Measurements from ENCODE around the gene RNF157. TPM values are rescaled to one million over a fixed set of nuclear protein-coding genes. Genes with fewer than 3 reads are reported as not detected.

RNF157 gene
- total RNA-seq, 1 experiment from 2014 or later: 0.86 TPM

DNA sequence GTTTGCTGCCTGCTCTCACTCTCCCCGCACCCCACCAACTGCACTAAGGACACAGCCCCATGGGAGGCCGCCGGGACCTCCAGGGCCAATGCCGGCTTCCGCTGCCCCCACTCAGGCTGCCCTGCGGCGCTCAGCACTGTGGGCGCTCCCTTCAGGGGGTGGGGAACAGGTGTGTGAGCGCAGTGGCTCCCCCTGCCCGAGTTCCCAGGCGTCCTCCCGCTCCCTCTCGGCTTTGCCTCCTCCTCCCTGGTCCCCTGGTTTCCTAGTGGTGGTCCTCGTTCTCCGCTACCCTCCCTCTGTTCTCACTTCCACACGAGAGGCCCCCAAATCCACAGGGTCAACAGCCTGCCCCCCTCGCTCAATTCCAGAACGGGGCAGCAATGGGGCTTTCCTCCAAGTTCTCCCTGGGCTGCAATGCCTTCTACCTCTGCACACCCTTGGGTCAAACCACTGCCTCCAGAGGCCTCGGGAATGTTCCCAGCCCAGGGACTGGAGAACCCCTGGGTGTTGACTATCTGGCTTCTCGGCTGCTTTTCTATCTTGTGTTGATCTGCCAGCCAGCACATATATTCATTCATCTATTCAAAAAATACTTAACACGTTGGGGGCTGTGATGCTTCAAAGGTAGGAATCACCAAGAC lies 109.1 kb downstream of the RNF157 start (continued):
- TF ChIP-seq, protein P1, sequence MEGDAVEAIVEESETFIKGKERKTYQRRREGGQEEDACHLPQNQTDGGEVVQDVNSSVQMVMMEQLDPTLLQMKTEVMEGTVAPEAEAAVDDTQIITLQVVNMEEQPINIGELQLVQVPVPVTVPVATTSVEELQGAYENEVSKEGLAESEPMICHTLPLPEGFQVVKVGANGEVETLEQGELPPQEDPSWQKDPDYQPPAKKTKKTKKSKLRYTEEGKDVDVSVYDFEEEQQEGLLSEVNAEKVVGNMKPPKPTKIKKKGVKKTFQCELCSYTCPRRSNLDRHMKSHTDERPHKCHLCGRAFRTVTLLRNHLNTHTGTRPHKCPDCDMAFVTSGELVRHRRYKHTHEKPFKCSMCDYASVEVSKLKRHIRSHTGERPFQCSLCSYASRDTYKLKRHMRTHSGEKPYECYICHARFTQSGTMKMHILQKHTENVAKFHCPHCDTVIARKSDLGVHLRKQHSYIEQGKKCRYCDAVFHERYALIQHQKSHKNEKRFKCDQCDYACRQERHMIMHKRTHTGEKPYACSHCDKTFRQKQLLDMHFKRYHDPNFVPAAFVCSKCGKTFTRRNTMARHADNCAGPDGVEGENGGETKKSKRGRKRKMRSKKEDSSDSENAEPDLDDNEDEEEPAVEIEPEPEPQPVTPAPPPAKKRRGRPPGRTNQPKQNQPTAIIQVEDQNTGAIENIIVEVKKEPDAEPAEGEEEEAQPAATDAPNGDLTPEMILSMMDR (IDR thresholded peaks at IDR 0.05 in 2 of 3, conservative IDR thresholded peaks at IDR 0.05 in 1 of 3; ENCODE audit: borderline replicate concordance in 1 of 3, insufficient read depth in 1 of 3, low read depth in 2 of 3, low read length in 2 of 3): no peak
- TF ChIP-seq, protein P2, sequence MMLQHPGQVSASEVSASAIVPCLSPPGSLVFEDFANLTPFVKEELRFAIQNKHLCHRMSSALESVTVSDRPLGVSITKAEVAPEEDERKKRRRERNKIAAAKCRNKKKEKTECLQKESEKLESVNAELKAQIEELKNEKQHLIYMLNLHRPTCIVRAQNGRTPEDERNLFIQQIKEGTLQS (IDR thresholded peaks at IDR 0.05): no peak
- TF ChIP-seq ZFX (IDR thresholded peaks at IDR 0.05) (no peak), CEBPB (IDR thresholded peaks at IDR 0.05; ENCODE audit: low read depth) (no peak), SRF (IDR thresholded peaks at IDR 0.05; ENCODE audit: low read depth) (no peak), YY1 (IDR thresholded peaks at IDR 0.05; ENCODE audit: extremely low read depth, insufficient replicate concordance, low read depth, low read length) (no peak), FOSL1 (IDR thresholded peaks at IDR 0.05; ENCODE audit: low read depth) (no peak), POLR2AphosphoS5 (IDR thresholded peaks at IDR 0.05; ENCODE audit: low read depth, low read length) (no peak)

- ATAC-seq (no peak), DNase-seq (ENCODE audit: low read depth, low spot score) (no peak)
- Histone ChIP-seq H2AFZ (ENCODE audit: low read depth, low read length, poor library complexity, severe bottlenecking) (no peak overlapping the region), H3K9me3 (ENCODE audit: control insufficient read depth in 1 of 2, insufficient read depth in 1 of 2, low read depth in 1 of 2, low read length in 2 of 2) (no peaks in the 10 kb centered on the region), H3K36me3 (ENCODE audit: control insufficient read depth in 1 of 2, insufficient read depth in 2 of 2, low read length in 2 of 2) (no peaks in the 10 kb centered on the region), H3K27me3 (ENCODE audit: insufficient read depth, low read length) (no peaks in the 10 kb centered on the region), H3K79me2 (ENCODE audit: insufficient read depth, low read length) (no peaks in the 10 kb centered on the region), H3K27ac (ENCODE audit: low read depth, low read length) (no peak overlapping the region), H3K4me1 (ENCODE audit: control insufficient read depth in 1 of 2, insufficient read depth in 2 of 2, low read length in 2 of 2) (peaks cover 24 to 26% of the 10 kb centered on the region in 2 experiments), H3K9me2 (ENCODE audit: insufficient read depth) (no peaks in the 10 kb centered on the region), H3K9ac (ENCODE audit: low read length) (no peak overlapping the region), H4K20me1 (ENCODE audit: insufficient read depth) (no peaks in the 10 kb centered on the region), H3K4me3 (replicated peaks in 1 of 2; ENCODE audit: low read depth in 1 of 2, low read length in 2 of 2) (no peak overlapping the region), H3K4me2 (ENCODE audit: low read length) (no peak overlapping the region)
- CTCF ChIA-PET: interaction anchor here (0.9 to 1.7 kb wide), 3 partner anchors 9 to 51 kb away, joined by 3 to 4 read pairs (median 3); no protein-coding TSS in a partner anchor
- no TSS peak for BruUV-seq (replicated peaks)
- TF ChIP-seq SRF (IDR thresholded peaks at IDR 0.05; ENCODE audit: low read depth): no peak
- TF ChIP-seq, protein P3, sequence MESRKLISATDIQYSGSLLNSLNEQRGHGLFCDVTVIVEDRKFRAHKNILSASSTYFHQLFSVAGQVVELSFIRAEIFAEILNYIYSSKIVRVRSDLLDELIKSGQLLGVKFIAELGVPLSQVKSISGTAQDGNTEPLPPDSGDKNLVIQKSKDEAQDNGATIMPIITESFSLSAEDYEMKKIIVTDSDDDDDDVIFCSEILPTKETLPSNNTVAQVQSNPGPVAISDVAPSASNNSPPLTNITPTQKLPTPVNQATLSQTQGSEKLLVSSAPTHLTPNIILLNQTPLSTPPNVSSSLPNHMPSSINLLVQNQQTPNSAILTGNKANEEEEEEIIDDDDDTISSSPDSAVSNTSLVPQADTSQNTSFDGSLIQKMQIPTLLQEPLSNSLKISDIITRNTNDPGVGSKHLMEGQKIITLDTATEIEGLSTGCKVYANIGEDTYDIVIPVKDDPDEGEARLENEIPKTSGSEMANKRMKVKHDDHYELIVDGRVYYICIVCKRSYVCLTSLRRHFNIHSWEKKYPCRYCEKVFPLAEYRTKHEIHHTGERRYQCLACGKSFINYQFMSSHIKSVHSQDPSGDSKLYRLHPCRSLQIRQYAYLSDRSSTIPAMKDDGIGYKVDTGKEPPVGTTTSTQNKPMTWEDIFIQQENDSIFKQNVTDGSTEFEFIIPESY (IDR thresholded peaks at IDR 0.05; ENCODE audit: extremely low read depth, insufficient replicate concordance, low read length): no peak
- no peak for TF ChIP-seq ZNF274 (IDR thresholded peaks at IDR 0.05; ENCODE audit: low read depth, low read length)
- no peak for TF ChIP-seq ZFX (IDR thresholded peaks at IDR 0.05)
- no peak for TF ChIP-seq CBX3 (IDR thresholded peaks at IDR 0.05; ENCODE audit: low read depth)
- TF ChIP-seq EZH2 (IDR thresholded peaks at IDR 0.05): no peak
- TF ChIP-seq, protein P1 (IDR thresholded peaks at IDR 0.05 in 2 of 3, conservative IDR thresholded peaks at IDR 0.05 in 1 of 3; ENCODE audit: borderline replicate concordance in 1 of 3, insufficient read depth in 1 of 3, low read depth in 2 of 3, low read length in 2 of 3): no peak
- no peak for TF ChIP-seq TCF7L2 (IDR thresholded peaks at IDR 0.05; ENCODE audit: borderline replicate concordance, extremely low read depth, insufficient read depth, insufficient read length)
- TF ChIP-seq JUND (IDR thresholded peaks at IDR 0.05): no peak
- no peak for TF ChIP-seq EZH2phosphoT487 (IDR thresholded peaks at IDR 0.05; ENCODE audit: borderline replicate concordance)
- intact Hi-C loops (cut with micrococcal nuclease): no loop called here
- RAD21 ChIA-PET (ENCODE audit: low non-redundant PET in 1 of 2, low total read pairs in 2 of 2, uncharacterized antibody in 2 of 2, unreplicated experiment in 2 of 2): no interaction called here
- POLR2A ChIA-PET: no interaction called here
Measured at GRCh38 chr17:76130473-76130872, 109.8 kb downstream of the RNF157 start.

Data from HCT116 (cell line).